Activated gamma-delta T cell treated with Interleukin-2 at 50 U/mL for 16 hours (primary cell): ENCODE data around the gene PGBD2.
"Not testable (repeated sequence)": the region's sequence is repeated elsewhere in the genome, so short reads cannot be mapped to it uniquely, and the experiment has no call there.

ENCODE experiments used
- DNase-seq: peaks from one replicate; pipeline ENCODE4 v3.0.0-alpha.2; 2020

The PGBD2 gene

GRCh38 chr1:248926401-248927182 is 20.6 kb downstream of the PGBD2 start:
- DNase-seq = no peak

- not testable (repeated sequence) for DNase-seq
Observed at GRCh38 chr1:248927283-248927682, 21.2 kb downstream of the PGBD2 start.

GRCh38 chr1:248928122-248928521 is 22.1 kb downstream of the PGBD2 start:
- DNase-seq = not testable (repeated sequence)

- not testable (repeated sequence) for DNase-seq
Observed at GRCh38 chr1:248930037-248930436, 24.0 kb downstream of the PGBD2 start.

- not testable (repeated sequence) for DNase-seq
Observed at GRCh38 chr1:248938173-248938809, 32.3 kb downstream of the PGBD2 start.

GRCh38 chr1:248944134-248944999 is 38.3 kb downstream of the PGBD2 start:
- not testable (repeated sequence) for DNase-seq

- not testable (repeated sequence) for DNase-seq
Observed at GRCh38 chr1:248945000-248945423, 39.0 kb downstream of the PGBD2 start.

- DNase-seq = not testable (repeated sequence)
Observed at GRCh38 chr1:248945453-248945852, 39.4 kb downstream of the PGBD2 start.

- not testable (repeated sequence) for DNase-seq
Observed at GRCh38 chr1:248945856-248946416, 39.9 kb downstream of the PGBD2 start.
